Activated T-helper 2 cell treated with anti-CD3 and anti-CD28 coated beads, Interferon-gamma antibody, Interleukin-2, Interleukin-4, amounts not matched to agents 10 μg/mL and 5 μg/mL and 100 μg/mL, durations not matched to agents 14 hours and 24 hours and 36 hours (primary cell): ENCODE results near the gene FBXW4. TPM values are rescaled to one million over a fixed set of nuclear protein-coding genes. Genes with fewer than 3 reads are reported as not detected.

Source experiments
- DNase-seq: peaks from one replicate; pipeline ENCODE4 v3.0.0; 2021; ENCODE audit warnings: low spot score
- H3K27ac Mint-ChIP-seq: one replicate; pipeline ENCODE4 v1.8.0; 2021; ENCODE audit warnings: mixed read lengths
- H3K27me3 Mint-ChIP-seq: one replicate; pipeline ENCODE4 v1.8.0; 2021; ENCODE audit warnings: low read depth, mixed read lengths
- H3K36me3 Mint-ChIP-seq: one replicate; pipeline ENCODE4 v1.8.0; 2021; ENCODE audit warnings: low read depth, mixed read lengths
- H3K4me1 Mint-ChIP-seq: one replicate; pipeline ENCODE4 v1.8.0; 2021; ENCODE audit warnings: low read depth, mixed read lengths
- H3K4me3 Mint-ChIP-seq: one replicate; pipeline ENCODE4 v1.8.0; 2021; ENCODE audit warnings: low read depth, mild to moderate bottlenecking, moderate library complexity, mixed read lengths
- H3K9me3 Mint-ChIP-seq: one replicate; pipeline ENCODE4 v1.8.0; 2021; ENCODE audit warnings: mixed read lengths
- intact Hi-C: fragments of 100-400 bp; cut with micrococcal nuclease; formaldehyde crosslinking; loops from one replicate; pipeline ENCODE4 v1.15.1; 2023
- total RNA-seq: library from RNA; stranded (reverse); gene quantifications from 2 replicates; pipeline ENCODE4 v1.2.3, GENCODE V29; 2022

Gene FBXW4
- total RNA-seq, 1 donor from 2014 or later, result 37.7 TPM

DNA sequence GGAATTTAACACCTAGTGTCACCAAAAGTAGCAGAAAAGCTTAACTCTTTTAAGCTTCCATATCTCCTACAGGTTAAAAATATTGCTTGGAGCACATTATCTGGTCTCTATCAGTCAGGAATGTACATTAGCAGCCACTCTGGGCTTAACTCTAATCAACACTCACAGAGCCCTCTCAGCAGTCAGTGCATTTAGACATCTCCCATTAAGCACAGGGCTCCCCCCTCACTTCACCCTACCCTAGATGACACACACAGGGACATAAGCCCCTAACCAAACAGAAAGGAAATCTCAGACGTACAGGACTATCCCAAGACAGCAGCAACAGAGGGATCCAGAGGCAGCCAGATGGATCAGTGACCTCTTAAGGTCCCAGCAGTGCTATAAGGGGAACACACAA lies 26.4 kb downstream of the FBXW4 start:
- intact Hi-C loops, result no loop called here
- no peak overlapping the region for H3K4me3 Mint-ChIP-seq
- H3K27ac Mint-ChIP-seq, result no peak overlapping the region
- DNase-seq, result no peak
- H3K27me3 Mint-ChIP-seq, result no peaks in the 10 kb centered on the region
- H3K9me3 Mint-ChIP-seq, result no peaks in the 10 kb centered on the region
- H3K4me1 Mint-ChIP-seq, result peaks cover 3% of the 10 kb centered on the region
- H3K36me3 Mint-ChIP-seq, result peaks cover 64% of the 10 kb centered on the region

DNA sequence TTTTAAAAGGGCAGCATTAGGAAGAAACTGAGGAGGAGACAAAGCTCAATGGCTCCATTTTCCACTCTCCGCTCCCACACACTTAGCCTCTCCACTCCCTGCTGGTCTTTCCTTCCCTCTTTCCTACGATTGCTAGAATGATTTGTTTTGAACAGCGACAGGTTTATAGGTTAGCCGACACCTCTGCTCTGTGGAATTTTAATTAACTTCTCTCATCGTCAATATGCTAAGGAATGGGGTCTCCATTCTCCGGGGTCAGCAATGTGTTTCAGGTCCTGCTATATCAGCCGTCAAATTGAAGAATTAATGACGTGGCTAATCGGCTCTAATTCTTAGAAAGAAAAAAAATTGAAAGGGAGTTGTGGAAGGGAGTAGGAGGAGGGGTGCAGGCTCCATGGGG lies 28.9 kb downstream of the FBXW4 start:
- H3K9me3 Mint-ChIP-seq, result no peaks in the 10 kb centered on the region
- peaks cover 54% of the 10 kb centered on the region for H3K36me3 Mint-ChIP-seq
- H3K27ac Mint-ChIP-seq, result no peak overlapping the region
- intact Hi-C loops, result no loop called here
- no peaks in the 10 kb centered on the region for H3K27me3 Mint-ChIP-seq
- peaks cover 3% of the 10 kb centered on the region for H3K4me1 Mint-ChIP-seq
- no peak for DNase-seq
- no peak overlapping the region for H3K4me3 Mint-ChIP-seq

- H3K27ac Mint-ChIP-seq, result no peak overlapping the region
Measured at GRCh38 chr10:101663097-101663496, 31.9 kb downstream of the FBXW4 start.

DNA sequence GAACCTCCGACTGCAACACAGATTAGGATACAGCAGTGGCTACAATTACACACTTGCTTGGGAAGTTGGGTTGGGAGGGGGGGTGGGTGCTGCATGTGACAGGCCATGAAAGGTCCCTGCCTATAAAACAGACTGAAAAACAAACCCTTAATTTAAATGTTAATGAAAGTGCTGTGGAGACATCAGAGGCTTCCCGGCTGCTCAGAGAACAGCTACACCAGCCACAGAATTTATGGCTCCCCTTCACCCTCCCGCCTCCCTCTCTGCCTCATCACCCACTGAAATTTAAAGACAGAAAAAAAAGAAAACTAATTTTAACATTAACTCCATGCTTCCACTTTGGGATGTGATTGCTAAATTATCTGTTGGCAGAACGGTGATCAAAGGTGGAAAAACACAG lies 34.7 kb downstream of the FBXW4 start:
- H3K36me3 Mint-ChIP-seq, result peaks cover 41% of the 10 kb centered on the region
- H3K4me1 Mint-ChIP-seq, result no peaks in the 10 kb centered on the region

More at GRCh38 chr10:101663097-101663496, 31.9 kb downstream of the FBXW4 start:
- intact Hi-C loops, result no loop called here
- no peaks in the 10 kb centered on the region for H3K27me3 Mint-ChIP-seq
- no peak overlapping the region for H3K4me3 Mint-ChIP-seq
- no peaks in the 10 kb centered on the region for H3K9me3 Mint-ChIP-seq
- no peaks in the 10 kb centered on the region for H3K4me1 Mint-ChIP-seq
- DNase-seq, result no peak
- H3K36me3 Mint-ChIP-seq, result peaks cover 46% of the 10 kb centered on the region

DNA sequence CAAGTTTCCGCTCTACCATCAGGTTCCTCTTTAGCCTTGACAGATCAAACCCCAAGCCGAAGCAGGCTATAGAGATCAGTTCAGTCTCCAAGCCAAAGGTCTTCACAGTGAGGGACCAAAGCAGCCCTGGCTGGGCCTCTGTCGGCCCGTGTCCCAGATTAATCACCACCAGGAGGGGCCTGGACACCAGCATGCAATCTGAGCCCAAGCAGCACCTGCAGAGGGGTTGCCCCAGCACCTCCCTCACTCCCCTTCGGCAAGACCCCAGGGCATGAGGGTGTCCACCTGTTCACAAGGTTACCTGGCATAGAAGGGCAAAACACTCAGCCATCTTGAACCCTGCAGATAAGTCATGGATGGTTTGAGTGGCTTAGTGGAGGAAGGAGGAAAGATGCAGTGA lies 36.0 kb downstream of the FBXW4 start:
- intact Hi-C loops, result no loop called here
- no peak overlapping the region for H3K4me3 Mint-ChIP-seq
- no peaks in the 10 kb centered on the region for H3K27me3 Mint-ChIP-seq
- no peaks in the 10 kb centered on the region for H3K9me3 Mint-ChIP-seq
- no peak for DNase-seq
- H3K4me1 Mint-ChIP-seq, result no peaks in the 10 kb centered on the region
- H3K36me3 Mint-ChIP-seq, result peaks cover 41% of the 10 kb centered on the region
- no peak overlapping the region for H3K27ac Mint-ChIP-seq

More for the DNA sequence above, 34.7 kb downstream of the FBXW4 start:
- intact Hi-C loops, result no loop called here
- H3K27ac Mint-ChIP-seq, result no peak overlapping the region
- H3K27me3 Mint-ChIP-seq, result no peaks in the 10 kb centered on the region
- no peak overlapping the region for H3K4me3 Mint-ChIP-seq
- H3K9me3 Mint-ChIP-seq, result no peaks in the 10 kb centered on the region
- DNase-seq, result no peak

- intact Hi-C loops, result no loop called here
- no peaks in the 10 kb centered on the region for H3K9me3 Mint-ChIP-seq
- no peak overlapping the region for H3K4me3 Mint-ChIP-seq
- H3K36me3 Mint-ChIP-seq, result peaks cover 29% of the 10 kb centered on the region
- H3K27me3 Mint-ChIP-seq, result no peaks in the 10 kb centered on the region
- DNase-seq, result no peak
- no peaks in the 10 kb centered on the region for H3K4me1 Mint-ChIP-seq
- H3K27ac Mint-ChIP-seq, result no peak overlapping the region
Measured at GRCh38 chr10:101656890-101657289, 38.1 kb downstream of the FBXW4 start.

DNA sequence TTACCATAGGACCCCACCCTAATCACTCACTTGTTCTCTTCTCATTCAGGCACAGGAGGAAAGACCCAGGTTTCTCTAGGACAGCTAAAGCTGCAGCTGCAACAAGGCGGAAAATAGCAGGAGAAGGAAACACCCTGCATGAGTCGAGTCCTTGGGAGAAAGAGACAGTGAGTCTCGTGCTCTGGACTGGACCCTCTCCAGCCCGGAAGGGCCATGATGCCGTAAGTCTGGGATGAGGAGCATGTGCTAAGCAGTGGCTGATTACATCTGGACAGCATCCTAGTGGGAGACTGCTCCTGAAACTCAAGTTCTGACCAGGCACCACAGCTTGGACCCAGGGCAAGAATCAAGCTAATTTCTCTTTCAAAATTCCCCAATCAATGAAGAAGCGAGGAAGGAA lies 39.4 kb downstream of the FBXW4 start:
- H3K4me3 Mint-ChIP-seq, result no peak overlapping the region

DNA sequence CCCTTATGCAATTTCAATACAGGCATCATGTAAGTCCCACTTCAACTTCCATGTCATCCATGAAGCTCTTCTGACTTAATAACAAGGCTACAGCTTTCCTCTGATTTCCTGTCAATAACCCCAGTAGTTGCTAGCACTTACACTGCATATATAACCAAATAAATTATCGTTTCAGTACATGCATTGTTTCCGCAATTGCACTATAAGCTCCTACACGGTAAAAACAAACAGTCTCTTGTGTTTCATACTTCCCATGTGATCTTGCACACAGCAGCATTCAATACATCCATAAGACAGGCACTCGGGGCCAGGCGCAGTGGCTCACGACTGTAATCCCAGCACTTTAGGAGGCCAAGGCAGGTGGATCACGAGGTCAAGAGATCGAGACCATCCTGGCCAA lies 41.4 kb downstream of the FBXW4 start:
- no peak overlapping the region for H3K27ac Mint-ChIP-seq
- H3K27me3 Mint-ChIP-seq, result no peaks in the 10 kb centered on the region
- no peaks in the 10 kb centered on the region for H3K4me1 Mint-ChIP-seq
- H3K9me3 Mint-ChIP-seq, result no peaks in the 10 kb centered on the region
- no peak overlapping the region for H3K4me3 Mint-ChIP-seq
- no peak for DNase-seq
- H3K36me3 Mint-ChIP-seq, result peaks cover 18% of the 10 kb centered on the region
- intact Hi-C loops, result no loop called here

More for the DNA sequence above, 39.4 kb downstream of the FBXW4 start:
- intact Hi-C loops, result no loop called here
- Mint-ChIP-seq H3K4me1 (no peaks in the 10 kb centered on the region), H3K27ac (no peak overlapping the region), H3K36me3 (peaks cover 24% of the 10 kb centered on the region), H3K27me3 (no peaks in the 10 kb centered on the region), H3K9me3 (no peaks in the 10 kb centered on the region)
- DNase-seq, result no peak

- Mint-ChIP-seq H3K4me1 (no peaks in the 10 kb centered on the region), H3K4me3 (no peak overlapping the region), H3K27ac (no peak overlapping the region), H3K9me3 (no peaks in the 10 kb centered on the region), H3K27me3 (no peaks in the 10 kb centered on the region), H3K36me3 (peaks cover 9% of the 10 kb centered on the region)
- intact Hi-C loops, result no loop called here
- DNase-seq, result no peak
Measured at GRCh38 chr10:101651336-101651735, 43.6 kb downstream of the FBXW4 start.

GRCh38 chr10:101650863-101651262 lies 44.1 kb downstream of the FBXW4 start:
- Mint-ChIP-seq H3K9me3 (no peaks in the 10 kb centered on the region), H3K27ac (no peak overlapping the region), H3K4me1 (no peaks in the 10 kb centered on the region), H3K4me3 (no peak overlapping the region), H3K27me3 (no peaks in the 10 kb centered on the region), H3K36me3 (peaks cover 8% of the 10 kb centered on the region)
- intact Hi-C loops, result no loop called here
- DNase-seq, result no peak

GRCh38 chr10:101649525-101650085 lies 45.4 kb downstream of the FBXW4 start:
- DNase-seq, result no peak
- intact Hi-C loops, result no loop called here
- H3K36me3 Mint-ChIP-seq, result no peaks in the 10 kb centered on the region
- no peaks in the 10 kb centered on the region for H3K27me3 Mint-ChIP-seq
- H3K27ac Mint-ChIP-seq, result no peak overlapping the region
- no peak overlapping the region for H3K4me3 Mint-ChIP-seq
- H3K9me3 Mint-ChIP-seq, result no peaks in the 10 kb centered on the region
- H3K4me1 Mint-ChIP-seq, result no peaks in the 10 kb centered on the region

GRCh38 chr10:101647255-101647654 lies 47.7 kb downstream of the FBXW4 start:
- Mint-ChIP-seq H3K9me3 (no peaks in the 10 kb centered on the region), H3K4me1 (no peaks in the 10 kb centered on the region), H3K4me3 (no peak overlapping the region), H3K36me3 (no peaks in the 10 kb centered on the region), H3K27me3 (no peaks in the 10 kb centered on the region), H3K27ac (no peak overlapping the region)
- DNase-seq, result no peak
- intact Hi-C loops, result no loop called here

- Mint-ChIP-seq H3K27ac (no peak overlapping the region), H3K36me3 (peaks cover 3% of the 10 kb centered on the region), H3K27me3 (no peaks in the 10 kb centered on the region), H3K4me3 (no peak overlapping the region), H3K4me1 (no peaks in the 10 kb centered on the region), H3K9me3 (no peaks in the 10 kb centered on the region)
- DNase-seq, result no peak
- intact Hi-C loops, result no loop called here
Measured at GRCh38 chr10:101646364-101646763, 48.6 kb downstream of the FBXW4 start.

DNA sequence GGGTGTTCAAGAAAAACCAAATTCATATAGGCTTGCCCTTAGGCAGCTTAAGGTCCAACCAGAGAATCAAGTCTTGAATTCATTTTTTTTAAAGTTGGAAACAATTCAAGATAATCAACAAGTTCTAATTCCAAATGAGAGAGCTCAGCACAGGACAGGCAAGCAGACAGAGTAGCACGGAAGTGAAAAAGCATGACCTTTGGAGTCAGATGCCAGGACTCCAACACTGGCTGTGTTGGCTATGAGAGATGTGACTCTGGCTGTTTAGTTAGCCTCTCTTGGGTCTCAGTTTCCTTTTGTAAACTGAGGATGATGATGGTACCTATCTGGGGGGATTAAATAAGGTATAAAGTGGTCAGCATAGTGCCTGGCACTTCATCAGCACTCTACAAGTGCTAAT lies 49.3 kb downstream of the FBXW4 start:
- intact Hi-C loops, result no loop called here
- Mint-ChIP-seq H3K4me3 (no peak overlapping the region), H3K27ac (no peak overlapping the region), H3K27me3 (no peaks in the 10 kb centered on the region), H3K4me1 (no peaks in the 10 kb centered on the region), H3K36me3 (peaks cover 5% of the 10 kb centered on the region), H3K9me3 (no peaks in the 10 kb centered on the region)
- no peak for DNase-seq
